HEK293 (cell line): ENCODE results near the gene METTL25B.
A peak's percentile ranks its signal among the peaks of the same experiment; 100 is the strongest.

ENCODE experiments used
- EGR2 ChIP-seq: fragments of 450-650 bp; formaldehyde crosslinking; IDR thresholded peaks from 2 replicates; pipeline ENCODE4 v1.5.1; 2016; ENCODE audit warnings: low read depth, missing biosample characterization, missing genetic modification characterization
- GLI2 ChIP-seq: fragments of 450-650 bp; formaldehyde crosslinking; IDR thresholded peaks from 2 replicates; pipeline ENCODE4; 2017; ENCODE audit warnings: missing biosample characterization, missing genetic modification characterization, low read depth, borderline replicate concordance
- HOXA7 ChIP-seq: sonication (generic); formaldehyde crosslinking; IDR thresholded peaks from 2 replicates; pipeline ENCODE4 v1.8.1; 2022; ENCODE audit warnings: missing genetic modification reagents, borderline replicate concordance
- PRDM10 ChIP-seq: fragments of 450-650 bp; formaldehyde crosslinking; IDR thresholded peaks from 2 replicates; pipeline ENCODE4 v1.5.1; 2016; ENCODE audit warnings: missing biosample characterization, missing genetic modification characterization
- SP2 ChIP-seq: fragments of 450-650 bp; formaldehyde crosslinking; IDR thresholded peaks from 2 replicates; pipeline ENCODE4 v1.5.1; 2016; ENCODE audit warnings: missing biosample characterization, missing genetic modification characterization
- SP3 ChIP-seq: fragments of 450-650 bp; formaldehyde crosslinking; IDR thresholded peaks from 2 replicates; pipeline ENCODE4 v1.5.1; 2016; ENCODE audit warnings: missing biosample characterization, missing genetic modification characterization
- YY1 ChIP-seq: fragments of 450-650 bp; formaldehyde crosslinking; IDR thresholded peaks from 2 replicates; pipeline ENCODE4 v1.5.1; 2018; ENCODE audit warnings: missing biosample characterization, missing genetic modification characterization
- ZBTB44 ChIP-seq: fragments of 450-650 bp; IDR thresholded peaks from 2 replicates; pipeline ENCODE4 v1.5.1; 2018; ENCODE audit warnings: missing biosample characterization, mild to moderate bottlenecking, missing genetic modification characterization
- ZBTB8A ChIP-seq: fragments of 450-650 bp; formaldehyde crosslinking; IDR thresholded peaks from 2 replicates; pipeline ENCODE4 v1.5.1; 2016; ENCODE audit warnings: missing biosample characterization, missing genetic modification characterization
- ZNF114 ChIP-seq: fragments of 450-650 bp; formaldehyde crosslinking; IDR thresholded peaks from 2 replicates; pipeline ENCODE4 v1.5.0; 2017; ENCODE audit warnings: missing biosample characterization, missing genetic modification characterization
- ZNF146 ChIP-seq: fragments of 450-650 bp; formaldehyde crosslinking; IDR thresholded peaks from 2 replicates; pipeline ENCODE4 v1.5.1; 2016; ENCODE audit warnings: missing biosample characterization, missing genetic modification characterization
- ZNF155 ChIP-seq: fragments of 450-650 bp; formaldehyde crosslinking; IDR thresholded peaks from 2 replicates; pipeline ENCODE4 v1.5.1; 2016; ENCODE audit warnings: missing biosample characterization, missing genetic modification characterization
- ZNF157 ChIP-seq: fragments of 450-650 bp; formaldehyde crosslinking; IDR thresholded peaks from 2 replicates; pipeline ENCODE4 v1.5.1; 2016; ENCODE audit warnings: missing biosample characterization, missing genetic modification characterization
- ZNF18 ChIP-seq: fragments of 450-650 bp; formaldehyde crosslinking; IDR thresholded peaks from 2 replicates; pipeline ENCODE4 v1.5.1; 2016; ENCODE audit warnings: missing biosample characterization, missing genetic modification characterization
- ZNF184 ChIP-seq: fragments of 450-650 bp; IDR thresholded peaks from 2 replicates; pipeline ENCODE4 v1.5.1; 2018; ENCODE audit warnings: missing biosample characterization, mild to moderate bottlenecking, missing genetic modification characterization
- ZNF23 ChIP-seq: fragments of 450-650 bp; formaldehyde crosslinking; IDR thresholded peaks from 2 replicates; pipeline ENCODE4 v1.5.1; 2016; ENCODE audit warnings: missing biosample characterization, missing genetic modification characterization, borderline replicate concordance
- ZNF274 ChIP-seq, 2 experiments: fragments of 200-500 bp in 1 of 2; fragments of 450-650 bp in 1 of 2; sonication (Bioruptor generic) in 1 of 2; formaldehyde crosslinking in 1 of 2; IDR thresholded peaks; 2 replicates each; pipeline versions ENCODE4 v1.5.1 to v1.6.1; 2014 to 2016; ENCODE audit warnings: borderline replicate concordance in 1 of 2, inconsistent platforms in 1 of 2, low read length in 1 of 2, missing biosample characterization in 1 of 2, missing genetic modification characterization in 1 of 2
- ZNF324 ChIP-seq: fragments of 450-650 bp; formaldehyde crosslinking; IDR thresholded peaks from 2 replicates; pipeline ENCODE4 v1.5.1; 2016; ENCODE audit warnings: missing biosample characterization, missing genetic modification characterization
- ZNF341 ChIP-seq: fragments of 450-650 bp; formaldehyde crosslinking; IDR thresholded peaks from 2 replicates; pipeline ENCODE4; 2016; ENCODE audit warnings: low read depth, missing biosample characterization, missing genetic modification characterization
- ZNF596 ChIP-seq: fragments of 450-650 bp; IDR thresholded peaks from 2 replicates; pipeline ENCODE4 v1.5.0; 2018; ENCODE audit warnings: missing biosample characterization, mild to moderate bottlenecking, missing genetic modification characterization, moderate library complexity
- ZNF639 ChIP-seq: fragments of 450-650 bp; formaldehyde crosslinking; IDR thresholded peaks from 2 replicates; pipeline ENCODE4 v1.5.1; 2016; ENCODE audit warnings: missing biosample characterization, missing genetic modification characterization
- ZNF645 ChIP-seq: fragments of 450-650 bp; formaldehyde crosslinking; IDR thresholded peaks from 2 replicates; pipeline ENCODE4; 2016; ENCODE audit warnings: missing biosample characterization, missing genetic modification characterization
- ZNF654 ChIP-seq: fragments of 450-650 bp; formaldehyde crosslinking; IDR thresholded peaks from 2 replicates; pipeline ENCODE4 v1.5.1; 2016; ENCODE audit warnings: low read depth, missing biosample characterization, missing genetic modification characterization
- ZNF658 ChIP-seq: fragments of 450-650 bp; formaldehyde crosslinking; IDR thresholded peaks from 2 replicates; pipeline ENCODE4; 2016; ENCODE audit warnings: missing biosample characterization, missing genetic modification characterization
- ZNF701 ChIP-seq: fragments of 450-650 bp; formaldehyde crosslinking; IDR thresholded peaks from 2 replicates; pipeline ENCODE4 v1.5.1; 2016; ENCODE audit warnings: missing biosample characterization, missing genetic modification characterization
- ZNF76 ChIP-seq: fragments of 450-650 bp; formaldehyde crosslinking; IDR thresholded peaks from 2 replicates; pipeline ENCODE4; 2016; ENCODE audit warnings: low read depth, missing biosample characterization, missing genetic modification characterization, borderline replicate concordance
- ZNF776 ChIP-seq: fragments of 450-650 bp; formaldehyde crosslinking; IDR thresholded peaks from 2 replicates; pipeline ENCODE4 v1.5.0; 2017; ENCODE audit warnings: missing biosample characterization, missing genetic modification characterization, borderline replicate concordance
- ZNF785 ChIP-seq: fragments of 450-650 bp; formaldehyde crosslinking; IDR thresholded peaks from 2 replicates; pipeline ENCODE4 v1.5.1; 2016; ENCODE audit warnings: missing biosample characterization, missing genetic modification characterization
- ZNF792 ChIP-seq: fragments of 450-650 bp; formaldehyde crosslinking; IDR thresholded peaks from 2 replicates; pipeline ENCODE4 v1.5.1; 2016; ENCODE audit warnings: missing biosample characterization, missing genetic modification characterization
- ZSCAN4 ChIP-seq: fragments of 450-650 bp; formaldehyde crosslinking; IDR thresholded peaks from 2 replicates; pipeline ENCODE4 v1.5.1; 2017; ENCODE audit warnings: missing biosample characterization, missing genetic modification characterization

Gene METTL25B

GRCh38 chr1:156767879-156768604 is 39.8 kb downstream of the METTL25B start (continued):
- TF ChIP-seq ZNF18 (no peak), ZNF776 (tag by site-specific recombination) (no peak), ZNF184 (no peak), ZNF792 (tag by site-specific recombination) (no peak), ZBTB44 (no peak), ZBTB8A (tag by site-specific recombination) (no peak), ZNF654 (no peak), EGR2 (peak; percentile 43; the same call in 1 of the 2 replicates), ZNF157 (no peak), ZNF324 (tag by site-specific recombination) (peak; percentile 6; the same call in 1 of the 2 replicates), ZNF76 (tag by site-specific recombination) (no peak), GLI2 (tag by site-specific recombination) (no peak), ZNF785 (tag by site-specific recombination) (no peak), PRDM10 (tag by site-specific recombination) (peak; percentile 82), ZNF146 (tag by site-specific recombination) (no peak), ZNF639 (tag by site-specific recombination) (no peak), ZNF23 (tag by site-specific recombination) (no peak), SP2 (tag by site-specific recombination) (0 out of 2 replicates have a peak, but pooled peaks have one; percentile 3), ZNF701 (no peak), ZNF645 (tag by site-specific recombination) (no peak), ZNF155 (tag by site-specific recombination) (no peak), ZSCAN4 (tag by site-specific recombination) (no peak), ZNF596 (tag by site-specific recombination) (no peak), ZNF274 (IDR thresholded peaks at IDR 0.05; ENCODE audit: low read length) (no peak), ZNF274 (tag by site-specific recombination; IDR thresholded peaks at IDR 0.05; ENCODE audit: borderline replicate concordance) (no peak), ZNF658 (tag by site-specific recombination) (no peak), HOXA7 (no peak), SP3 (tag by site-specific recombination) (no peak), ZNF114 (tag by site-specific recombination) (no peak), YY1 (tag by site-specific recombination) (no peak), ZNF341 (tag by site-specific recombination) (peak; percentile 98)
